A549 (cell line): ENCODE measurements around the gene TTC7B.

Source experiments
- ZC3H11A ChIP-seq: fragments of 450-650 bp; IDR thresholded peaks from 2 replicates; pipeline ENCODE4 v1.6.1; 2014; ENCODE audit warnings: antibody characterized with exemption, mild to moderate bottlenecking
- TF ChIP-seq, protein P1 (sequence below): fragments of >200 bp; sonication (Bioruptor Twin); formaldehyde crosslinking; IDR thresholded peaks from 3 replicates; pipeline ENCODE4 v1.5.1; 2016
- TF ChIP-seq, protein P2 (sequence below): fragments of 200-600 bp; sonication (generic); IDR thresholded peaks from 2 replicates; pipeline ENCODE4 v1.6.1; 2016; ENCODE audit warnings: antibody characterized with exemption, mild to moderate bottlenecking, moderate library complexity

DNA sequence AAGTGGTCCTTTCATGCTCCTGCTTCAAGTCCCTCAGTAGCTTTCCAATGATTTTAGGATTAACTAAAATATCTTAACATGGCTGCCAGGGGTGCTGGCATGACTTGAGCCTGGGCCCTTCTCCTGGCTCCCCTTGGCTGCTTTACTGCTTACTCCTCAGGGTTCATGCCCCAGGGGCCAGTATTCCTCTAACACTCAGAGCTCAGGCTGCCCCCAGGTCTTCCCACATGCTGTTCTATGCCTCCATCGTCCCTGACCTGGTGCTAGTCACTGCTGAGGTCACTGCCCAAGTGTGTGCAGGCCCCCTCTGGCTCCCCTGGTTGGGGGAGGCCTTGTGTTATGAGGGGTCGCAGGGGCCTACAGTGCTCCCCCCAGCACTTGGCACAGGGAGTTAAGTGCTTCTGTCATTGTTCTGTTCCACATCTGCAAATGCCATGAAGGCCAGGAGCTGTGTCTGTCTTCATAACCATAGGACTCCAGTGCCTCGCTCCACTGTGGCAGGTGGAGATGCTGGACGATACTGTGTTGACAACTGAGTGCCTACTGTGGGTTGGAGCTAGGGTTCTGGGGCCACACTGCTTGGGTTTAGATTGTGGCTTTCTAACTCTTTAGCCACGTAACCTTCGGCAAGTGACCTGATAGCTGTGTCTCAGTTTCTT is 228.8 kb downstream of the TTC7B start:
- TF ChIP-seq, protein P1, sequence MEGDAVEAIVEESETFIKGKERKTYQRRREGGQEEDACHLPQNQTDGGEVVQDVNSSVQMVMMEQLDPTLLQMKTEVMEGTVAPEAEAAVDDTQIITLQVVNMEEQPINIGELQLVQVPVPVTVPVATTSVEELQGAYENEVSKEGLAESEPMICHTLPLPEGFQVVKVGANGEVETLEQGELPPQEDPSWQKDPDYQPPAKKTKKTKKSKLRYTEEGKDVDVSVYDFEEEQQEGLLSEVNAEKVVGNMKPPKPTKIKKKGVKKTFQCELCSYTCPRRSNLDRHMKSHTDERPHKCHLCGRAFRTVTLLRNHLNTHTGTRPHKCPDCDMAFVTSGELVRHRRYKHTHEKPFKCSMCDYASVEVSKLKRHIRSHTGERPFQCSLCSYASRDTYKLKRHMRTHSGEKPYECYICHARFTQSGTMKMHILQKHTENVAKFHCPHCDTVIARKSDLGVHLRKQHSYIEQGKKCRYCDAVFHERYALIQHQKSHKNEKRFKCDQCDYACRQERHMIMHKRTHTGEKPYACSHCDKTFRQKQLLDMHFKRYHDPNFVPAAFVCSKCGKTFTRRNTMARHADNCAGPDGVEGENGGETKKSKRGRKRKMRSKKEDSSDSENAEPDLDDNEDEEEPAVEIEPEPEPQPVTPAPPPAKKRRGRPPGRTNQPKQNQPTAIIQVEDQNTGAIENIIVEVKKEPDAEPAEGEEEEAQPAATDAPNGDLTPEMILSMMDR, result no peak
- TF ChIP-seq ZC3H11A, result no peak
- TF ChIP-seq, protein P2, sequence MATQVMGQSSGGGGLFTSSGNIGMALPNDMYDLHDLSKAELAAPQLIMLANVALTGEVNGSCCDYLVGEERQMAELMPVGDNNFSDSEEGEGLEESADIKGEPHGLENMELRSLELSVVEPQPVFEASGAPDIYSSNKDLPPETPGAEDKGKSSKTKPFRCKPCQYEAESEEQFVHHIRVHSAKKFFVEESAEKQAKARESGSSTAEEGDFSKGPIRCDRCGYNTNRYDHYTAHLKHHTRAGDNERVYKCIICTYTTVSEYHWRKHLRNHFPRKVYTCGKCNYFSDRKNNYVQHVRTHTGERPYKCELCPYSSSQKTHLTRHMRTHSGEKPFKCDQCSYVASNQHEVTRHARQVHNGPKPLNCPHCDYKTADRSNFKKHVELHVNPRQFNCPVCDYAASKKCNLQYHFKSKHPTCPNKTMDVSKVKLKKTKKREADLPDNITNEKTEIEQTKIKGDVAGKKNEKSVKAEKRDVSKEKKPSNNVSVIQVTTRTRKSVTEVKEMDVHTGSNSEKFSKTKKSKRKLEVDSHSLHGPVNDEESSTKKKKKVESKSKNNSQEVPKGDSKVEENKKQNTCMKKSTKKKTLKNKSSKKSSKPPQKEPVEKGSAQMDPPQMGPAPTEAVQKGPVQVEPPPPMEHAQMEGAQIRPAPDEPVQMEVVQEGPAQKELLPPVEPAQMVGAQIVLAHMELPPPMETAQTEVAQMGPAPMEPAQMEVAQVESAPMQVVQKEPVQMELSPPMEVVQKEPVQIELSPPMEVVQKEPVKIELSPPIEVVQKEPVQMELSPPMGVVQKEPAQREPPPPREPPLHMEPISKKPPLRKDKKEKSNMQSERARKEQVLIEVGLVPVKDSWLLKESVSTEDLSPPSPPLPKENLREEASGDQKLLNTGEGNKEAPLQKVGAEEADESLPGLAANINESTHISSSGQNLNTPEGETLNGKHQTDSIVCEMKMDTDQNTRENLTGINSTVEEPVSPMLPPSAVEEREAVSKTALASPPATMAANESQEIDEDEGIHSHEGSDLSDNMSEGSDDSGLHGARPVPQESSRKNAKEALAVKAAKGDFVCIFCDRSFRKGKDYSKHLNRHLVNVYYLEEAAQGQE, result no peak
